Dermis microvascular lymphatic vessel endothelial cell (primary cell): Measurements from ENCODE around the gene CACNA1I. TPM values are rescaled to one million over a fixed set of nuclear protein-coding genes. Genes with fewer than 3 reads are reported as not detected.
"Not testable (repeated sequence)": the region's sequence is repeated elsewhere in the genome, so short reads cannot be mapped to it uniquely, and the experiment has no call there.

Experiments
- DNase-seq, 2 donors: peaks; one replicate each; pipeline versions ENCODE4 v3.0.0 to v3.0.0-alpha.2; 2010; ENCODE audit warnings: low read depth in 2 of 2
- total RNA-seq: library from RNA; depleted of rRNA; stranded (reverse); fragments of >200 nt; gene quantifications from 2 replicates; pipeline ENCODE4 v1.2.1, GENCODE V29; 2014

The CACNA1I gene
- total RNA-seq, 1 donor from 2014 or later = not detected

- no peak for DNase-seq
Measured at GRCh38 chr22:39718206-39718605, 147.7 kb downstream of the CACNA1I start.

- no peak for DNase-seq
Measured at GRCh38 chr22:39718921-39719475, 148.4 kb downstream of the CACNA1I start.

GRCh38 chr22:39719559-39720450, 149.3 kb downstream of the CACNA1I start:
- no peak for DNase-seq

- DNase-seq = no peak
Measured at GRCh38 chr22:39721206-39722031, 150.9 kb downstream of the CACNA1I start.

- no peak for DNase-seq
Measured at GRCh38 chr22:39722032-39722325, 151.4 kb downstream of the CACNA1I start.

GRCh38 chr22:39722501-39722900, 151.9 kb downstream of the CACNA1I start:
- DNase-seq = no peak

- DNase-seq = no peak
Measured at GRCh38 chr22:39723463-39723862, 152.9 kb downstream of the CACNA1I start.

- no peak for DNase-seq
Measured at GRCh38 chr22:39723899-39724351, 153.4 kb downstream of the CACNA1I start.

GRCh38 chr22:39724390-39724789, 153.8 kb downstream of the CACNA1I start:
- no peak for DNase-seq

GRCh38 chr22:39724857-39725256, 154.3 kb downstream of the CACNA1I start:
- no peak for DNase-seq

- no peak for DNase-seq
Measured at GRCh38 chr22:39725351-39726035, 154.9 kb downstream of the CACNA1I start.

- no peak for DNase-seq
Measured at GRCh38 chr22:39727541-39727940, 157.0 kb downstream of the CACNA1I start.

- no peak for DNase-seq
Measured at GRCh38 chr22:39728236-39728860, 157.8 kb downstream of the CACNA1I start.

GRCh38 chr22:39729141-39729934, 158.8 kb downstream of the CACNA1I start:
- DNase-seq = no peak

- DNase-seq = no peak
Measured at GRCh38 chr22:39731481-39731880, 160.9 kb downstream of the CACNA1I start.

GRCh38 chr22:39731881-39732555, 161.5 kb downstream of the CACNA1I start:
- DNase-seq = no peak

- DNase-seq = no peak
Measured at GRCh38 chr22:39732625-39733024, 162.1 kb downstream of the CACNA1I start.

GRCh38 chr22:39733191-39733590, 162.6 kb downstream of the CACNA1I start:
- no peak for DNase-seq

GRCh38 chr22:39734046-39734445, 163.5 kb downstream of the CACNA1I start:
- not testable (repeated sequence) for DNase-seq

GRCh38 chr22:39734866-39735265, 164.3 kb downstream of the CACNA1I start:
- no peak for DNase-seq
